GM21360 (cell line): ENCODE measurements around the gene PBX1.
A peak's percentile ranks its signal among the peaks of the same experiment; 100 is the strongest.

Experiments used
- ATAC-seq: cut with Tn5 transposase; IDR thresholded peaks from one replicate; pipeline ENCODE4 v1.9.1; 2021; ENCODE audit warnings: mild to moderate bottlenecking, moderate library complexity; ENCODE audit not compliant: unreplicated experiment

PBX1 gene

GRCh38 chr1:164713456-164714207 lies 154.6 kb downstream of the PBX1 start:
- ATAC-seq: no peak

GRCh38 chr1:164716992-164717703 lies 158.2 kb downstream of the PBX1 start:
- ATAC-seq: peak; percentile 86

GRCh38 chr1:164718821-164719220 lies 159.8 kb downstream of the PBX1 start:
- ATAC-seq: no peak

- no peak for ATAC-seq
These were observed 160.9 kb downstream of the PBX1 start for GRCh38 chr1:164719676-164720439.

GRCh38 chr1:164720440-164721227 lies 161.7 kb downstream of the PBX1 start:
- no peak for ATAC-seq

GRCh38 chr1:164721228-164721496 lies 162.2 kb downstream of the PBX1 start:
- ATAC-seq: no peak

GRCh38 chr1:164723296-164723798 lies 164.4 kb downstream of the PBX1 start:
- no peak for ATAC-seq

GRCh38 chr1:164725401-164725800 lies 166.4 kb downstream of the PBX1 start:
- ATAC-seq: no peak

- no peak for ATAC-seq
These were observed 167.3 kb downstream of the PBX1 start for GRCh38 chr1:164726235-164726634.

- no peak for ATAC-seq
These were observed 169.7 kb downstream of the PBX1 start for GRCh38 chr1:164728719-164729118.

GRCh38 chr1:164731161-164731876 lies 172.3 kb downstream of the PBX1 start:
- ATAC-seq: no peak

- no peak for ATAC-seq
These were observed 174.1 kb downstream of the PBX1 start for GRCh38 chr1:164733070-164733469.

- ATAC-seq: no peak
These were observed 174.8 kb downstream of the PBX1 start for GRCh38 chr1:164733734-164734133.

GRCh38 chr1:164735315-164736052 lies 176.5 kb downstream of the PBX1 start:
- ATAC-seq: no peak

GRCh38 chr1:164736137-164736536 lies 177.2 kb downstream of the PBX1 start:
- ATAC-seq: no peak

GRCh38 chr1:164739189-164739588 lies 180.2 kb downstream of the PBX1 start:
- ATAC-seq: no peak

GRCh38 chr1:164740000-164740526 lies 181.1 kb downstream of the PBX1 start:
- ATAC-seq: no peak

GRCh38 chr1:164742745-164743144 lies 183.8 kb downstream of the PBX1 start:
- no peak for ATAC-seq

- no peak for ATAC-seq
These were observed 185.0 kb downstream of the PBX1 start for GRCh38 chr1:164743976-164744375.
